HEK293 (cell line): ENCODE data around the gene BAIAP2.

Experiments used
- CTCF ChIA-PET: fragments of 350-600 bp; formaldehyde crosslinking; extraction: SDS; loops from one replicate; lab custom pipeline; 2021; ENCODE audit warnings: antibody characterized with exemption; lab: Yijun Ruan, JAX
- POLR2A ChIA-PET: fragments of 300-600 bp; formaldehyde crosslinking; extraction: SDS; loops from one replicate; lab custom pipeline; 2020; ENCODE audit warnings: antibody characterized with exemption, inconsistent platforms; lab: Yijun Ruan, JAX
- H3K27ac ChIP-seq: fragments of 200-500 bp; sonication (Bioruptor generic); 2 replicates; pipeline ENCODE4 v1.5.1; 2014; ENCODE audit warnings: low read depth, low read length, control low read depth, inconsistent platforms; ENCODE audit errors: extremely low read depth
- H3K36me3 ChIP-seq, 2 experiments: fragments of 200-500 bp in 1 of 2; sonication (Bioruptor generic) in 1 of 2; 1 replicate in 1 of 2; 2 replicates in 1 of 2; pipeline ENCODE4 v1.5.1; 2014 to 2017; ENCODE audit warnings: inconsistent platforms in 2 of 2, low read length in 2 of 2; ENCODE audit not compliant: control insufficient read depth in 2 of 2, insufficient read depth in 1 of 2
- H3K4me1 ChIP-seq: fragments of 200-500 bp; sonication (Bioruptor generic); 2 replicates; pipeline ENCODE4 v1.5.1; 2014; ENCODE audit warnings: mild to moderate bottlenecking, low read length, inconsistent platforms; ENCODE audit not compliant: control insufficient read depth, insufficient read depth
- H3K4me3 ChIP-seq: 2 replicates; pipeline ENCODE4 v1.5.1; 2011; ENCODE audit warnings: low read depth, mild to moderate bottlenecking, control low read depth, low read length, moderate library complexity
- H3K9me3 ChIP-seq: fragments of 200-500 bp; sonication (Bioruptor generic); 2 replicates; pipeline ENCODE4 v1.5.1; 2014; ENCODE audit warnings: low read depth, low read length, inconsistent platforms; ENCODE audit not compliant: control insufficient read depth, insufficient read depth
- EGR2 ChIP-seq: fragments of 450-650 bp; formaldehyde crosslinking; IDR thresholded peaks from 2 replicates; pipeline ENCODE4 v1.5.1; 2016; ENCODE audit warnings: low read depth, missing biosample characterization, missing genetic modification characterization
- GLI4 ChIP-seq: fragments of 450-650 bp; formaldehyde crosslinking; IDR thresholded peaks from 2 replicates; pipeline ENCODE4 v1.5.1; 2016; ENCODE audit warnings: missing biosample characterization, missing genetic modification characterization
- HOXD13 ChIP-seq: sonication (generic); formaldehyde crosslinking; IDR thresholded peaks from 2 replicates; pipeline ENCODE4 v1.8.0; 2022; ENCODE audit warnings: missing genetic modification reagents, borderline replicate concordance
- IKZF3 ChIP-seq: fragments of 450-650 bp; IDR thresholded peaks from 2 replicates; pipeline ENCODE4 v1.5.0; 2018; ENCODE audit warnings: missing biosample characterization, mild to moderate bottlenecking, missing genetic modification characterization, moderate library complexity
- KLF1 ChIP-seq: fragments of 450-650 bp; formaldehyde crosslinking; IDR thresholded peaks from 2 replicates; pipeline ENCODE4 v1.5.1; 2016; ENCODE audit warnings: missing biosample characterization, missing genetic modification characterization
- KLF10 ChIP-seq: fragments of 450-650 bp; IDR thresholded peaks from 2 replicates; pipeline ENCODE4 v1.5.1; 2018; ENCODE audit warnings: missing biosample characterization, mild to moderate bottlenecking, missing genetic modification characterization
- KLF16 ChIP-seq: fragments of 450-650 bp; formaldehyde crosslinking; IDR thresholded peaks from 2 replicates; pipeline ENCODE4 v1.5.1; 2017; ENCODE audit warnings: missing biosample characterization, missing genetic modification characterization
- KLF9 ChIP-seq: fragments of 450-650 bp; formaldehyde crosslinking; IDR thresholded peaks from 2 replicates; pipeline ENCODE4 v1.5.1; 2016; ENCODE audit warnings: missing biosample characterization, missing genetic modification characterization, low read depth
- MYNN ChIP-seq: fragments of 450-650 bp; formaldehyde crosslinking; IDR thresholded peaks from 2 replicates; pipeline ENCODE4 v1.5.1; 2016; ENCODE audit warnings: missing biosample characterization, missing genetic modification characterization, borderline replicate concordance
- OSR2 ChIP-seq: fragments of 450-650 bp; formaldehyde crosslinking; IDR thresholded peaks from 2 replicates; pipeline ENCODE4 v1.5.1; 2016; ENCODE audit warnings: missing biosample characterization, missing genetic modification characterization
- SP2 ChIP-seq: fragments of 450-650 bp; formaldehyde crosslinking; IDR thresholded peaks from 2 replicates; pipeline ENCODE4 v1.5.1; 2016; ENCODE audit warnings: missing biosample characterization, missing genetic modification characterization
- SP3 ChIP-seq: fragments of 450-650 bp; formaldehyde crosslinking; IDR thresholded peaks from 2 replicates; pipeline ENCODE4 v1.5.1; 2016; ENCODE audit warnings: missing biosample characterization, missing genetic modification characterization
- WT1 ChIP-seq: fragments of 450-650 bp; formaldehyde crosslinking; IDR thresholded peaks from 2 replicates; pipeline ENCODE4 v1.5.1; 2016; ENCODE audit warnings: missing biosample characterization, missing genetic modification characterization
- ZBTB17 ChIP-seq: fragments of 450-650 bp; formaldehyde crosslinking; IDR thresholded peaks from 2 replicates; pipeline ENCODE4 v1.5.1; 2016; ENCODE audit warnings: missing biosample characterization, missing genetic modification characterization
- ZBTB21 ChIP-seq: fragments of 450-650 bp; formaldehyde crosslinking; IDR thresholded peaks from 2 replicates; pipeline ENCODE4 v1.5.1; 2017; ENCODE audit warnings: missing biosample characterization, missing genetic modification characterization
- ZBTB48 ChIP-seq: fragments of 450-650 bp; formaldehyde crosslinking; IDR thresholded peaks from 2 replicates; pipeline ENCODE4 v1.5.1; 2016; ENCODE audit warnings: missing biosample characterization, missing genetic modification characterization
- ZEB2 ChIP-seq: fragments of 450-650 bp; formaldehyde crosslinking; IDR thresholded peaks from 2 replicates; pipeline ENCODE4 v1.5.1; 2016; ENCODE audit warnings: missing biosample characterization, missing genetic modification characterization
- ZFHX2 ChIP-seq: fragments of 450-650 bp; formaldehyde crosslinking; conservative IDR thresholded peaks from 2 replicates; pipeline ENCODE4 v1.5.1; 2016; ENCODE audit warnings: missing biosample characterization, missing genetic modification characterization
- ZIC2 ChIP-seq: fragments of 450-650 bp; formaldehyde crosslinking; IDR thresholded peaks from 2 replicates; pipeline ENCODE4 v1.5.1; 2016; ENCODE audit warnings: missing biosample characterization, missing genetic modification characterization
- ZNF10 ChIP-seq: fragments of 450-650 bp; formaldehyde crosslinking; IDR thresholded peaks from 2 replicates; pipeline ENCODE4 v1.5.1; 2017; ENCODE audit warnings: missing biosample characterization, missing genetic modification characterization
- ZNF248 ChIP-seq: fragments of 450-650 bp; formaldehyde crosslinking; IDR thresholded peaks from 2 replicates; pipeline ENCODE4 v1.5.1; 2017; ENCODE audit warnings: missing biosample characterization, missing genetic modification characterization
- ZNF416 ChIP-seq: fragments of 450-650 bp; formaldehyde crosslinking; IDR thresholded peaks from 2 replicates; pipeline ENCODE4 v1.5.1; 2016; ENCODE audit warnings: missing biosample characterization, missing genetic modification characterization
- ZNF423 ChIP-seq: fragments of 450-650 bp; formaldehyde crosslinking; IDR thresholded peaks from 2 replicates; pipeline ENCODE4 v1.5.1; 2016; ENCODE audit warnings: missing biosample characterization, missing genetic modification characterization
- ZNF501 ChIP-seq: fragments of 450-650 bp; formaldehyde crosslinking; IDR thresholded peaks from 2 replicates; pipeline ENCODE4 v1.5.1; 2016; ENCODE audit warnings: missing biosample characterization, missing genetic modification characterization
- ZNF660 ChIP-seq: fragments of 450-650 bp; IDR thresholded peaks from 2 replicates; pipeline ENCODE4 v1.5.1; 2018; ENCODE audit warnings: missing biosample characterization, mild to moderate bottlenecking, missing genetic modification characterization
- ZNF677 ChIP-seq: fragments of 450-650 bp; IDR thresholded peaks from 2 replicates; pipeline ENCODE4 v1.5.0; 2018; ENCODE audit warnings: missing biosample characterization, mild to moderate bottlenecking, missing genetic modification characterization, moderate library complexity
- ZNF76 ChIP-seq: fragments of 450-650 bp; formaldehyde crosslinking; IDR thresholded peaks from 2 replicates; pipeline ENCODE4; 2016; ENCODE audit warnings: low read depth, missing biosample characterization, missing genetic modification characterization, borderline replicate concordance
- ZNF785 ChIP-seq: fragments of 450-650 bp; formaldehyde crosslinking; IDR thresholded peaks from 2 replicates; pipeline ENCODE4 v1.5.1; 2016; ENCODE audit warnings: missing biosample characterization, missing genetic modification characterization
- ZNF791 ChIP-seq: fragments of 450-650 bp; formaldehyde crosslinking; IDR thresholded peaks from 2 replicates; pipeline ENCODE4 v1.5.1; 2016; ENCODE audit warnings: missing biosample characterization, missing genetic modification characterization
- ZXDB ChIP-seq: fragments of 450-650 bp; formaldehyde crosslinking; IDR thresholded peaks from 2 replicates; pipeline ENCODE4 v1.5.1; 2016; ENCODE audit warnings: missing biosample characterization, missing genetic modification characterization
- TF ChIP-seq, protein P1 (sequence below): fragments of 450-650 bp; formaldehyde crosslinking; IDR thresholded peaks from 2 replicates; pipeline ENCODE4 v1.5.1; 2016; ENCODE audit warnings: missing biosample characterization, missing genetic modification characterization
- TF ChIP-seq, protein P2 (sequence below): fragments of 450-650 bp; formaldehyde crosslinking; IDR thresholded peaks from 2 replicates; pipeline ENCODE4 v1.5.1; 2016; ENCODE audit warnings: missing biosample characterization, missing genetic modification characterization
- TF ChIP-seq, protein P3 (sequence below): fragments of 450-650 bp; formaldehyde crosslinking; IDR thresholded peaks from 2 replicates; pipeline ENCODE4 v1.5.1; 2016; ENCODE audit warnings: missing biosample characterization, missing genetic modification characterization
- TF ChIP-seq, protein P4 (sequence below): fragments of 450-650 bp; formaldehyde crosslinking; IDR thresholded peaks from 2 replicates; pipeline ENCODE4 v1.5.1; 2016; ENCODE audit warnings: missing biosample characterization, missing genetic modification characterization

BAIAP2 gene

DNA sequence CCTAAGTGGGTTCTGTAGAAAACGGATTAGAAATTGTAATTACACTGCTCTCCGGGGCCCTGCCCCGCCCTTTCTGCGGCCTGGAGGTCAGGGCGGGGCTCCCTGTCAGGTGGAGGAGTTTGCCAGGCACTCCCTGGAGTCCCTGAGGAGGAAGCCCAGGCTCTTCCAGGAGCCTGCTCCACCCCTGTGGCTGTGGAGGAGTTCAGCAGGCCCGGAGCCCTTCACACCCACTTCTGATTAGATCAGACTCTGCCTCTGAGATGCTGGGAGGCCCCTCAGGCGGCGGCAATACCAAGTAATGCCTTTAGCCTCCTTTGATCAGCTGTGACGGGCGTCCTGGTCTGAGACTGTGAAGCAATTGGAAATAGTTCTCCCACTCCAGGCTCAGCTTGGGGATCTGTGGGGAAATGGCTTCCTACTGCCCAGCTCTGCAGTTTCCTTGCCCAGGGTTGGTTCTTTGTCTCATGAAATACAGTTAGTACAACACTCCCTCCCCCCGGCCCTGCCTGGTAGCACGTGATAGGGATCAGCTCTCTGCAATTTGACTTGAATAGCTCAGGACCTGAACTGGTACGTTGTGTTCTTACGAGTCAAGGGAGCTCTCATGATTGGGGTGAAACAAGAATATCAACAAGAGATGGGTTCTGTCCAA, 22.3 kb downstream of the BAIAP2 start (continued):
- TF ChIP-seq, protein P1, sequence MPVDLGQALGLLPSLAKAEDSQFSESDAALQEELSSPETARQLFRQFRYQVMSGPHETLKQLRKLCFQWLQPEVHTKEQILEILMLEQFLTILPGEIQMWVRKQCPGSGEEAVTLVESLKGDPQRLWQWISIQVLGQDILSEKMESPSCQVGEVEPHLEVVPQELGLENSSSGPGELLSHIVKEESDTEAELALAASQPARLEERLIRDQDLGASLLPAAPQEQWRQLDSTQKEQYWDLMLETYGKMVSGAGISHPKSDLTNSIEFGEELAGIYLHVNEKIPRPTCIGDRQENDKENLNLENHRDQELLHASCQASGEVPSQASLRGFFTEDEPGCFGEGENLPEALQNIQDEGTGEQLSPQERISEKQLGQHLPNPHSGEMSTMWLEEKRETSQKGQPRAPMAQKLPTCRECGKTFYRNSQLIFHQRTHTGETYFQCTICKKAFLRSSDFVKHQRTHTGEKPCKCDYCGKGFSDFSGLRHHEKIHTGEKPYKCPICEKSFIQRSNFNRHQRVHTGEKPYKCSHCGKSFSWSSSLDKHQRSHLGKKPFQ (tag by site-specific recombination): peak; percentile 50; the same call in 1 of the 2 replicates
- TF ChIP-seq OSR2 (tag by site-specific recombination): peak; percentile 69
- 0 out of 2 replicates have a peak, but pooled peaks have one; percentile 44 for TF ChIP-seq ZNF660
- peak; percentile 76 for TF ChIP-seq ZFHX2 (tag by site-specific recombination)
- TF ChIP-seq ZBTB21 (tag by site-specific recombination): no peak
- TF ChIP-seq KLF10 (tag by site-specific recombination): 0 out of 2 replicates have a peak, but pooled peaks have one; percentile 47
- TF ChIP-seq MYNN (tag by site-specific recombination): no peak
- peak; percentile 51; the same call in 1 of the 2 replicates for TF ChIP-seq KLF9 (tag by site-specific recombination)
- TF ChIP-seq ZNF10: no peak
- no peak for TF ChIP-seq ZXDB
- 0 out of 2 replicates have a peak, but pooled peaks have one; percentile 32 for TF ChIP-seq ZEB2
- TF ChIP-seq ZIC2 (tag by site-specific recombination): peak; percentile 54; the same call in 1 of the 2 replicates
- TF ChIP-seq, protein P2, sequence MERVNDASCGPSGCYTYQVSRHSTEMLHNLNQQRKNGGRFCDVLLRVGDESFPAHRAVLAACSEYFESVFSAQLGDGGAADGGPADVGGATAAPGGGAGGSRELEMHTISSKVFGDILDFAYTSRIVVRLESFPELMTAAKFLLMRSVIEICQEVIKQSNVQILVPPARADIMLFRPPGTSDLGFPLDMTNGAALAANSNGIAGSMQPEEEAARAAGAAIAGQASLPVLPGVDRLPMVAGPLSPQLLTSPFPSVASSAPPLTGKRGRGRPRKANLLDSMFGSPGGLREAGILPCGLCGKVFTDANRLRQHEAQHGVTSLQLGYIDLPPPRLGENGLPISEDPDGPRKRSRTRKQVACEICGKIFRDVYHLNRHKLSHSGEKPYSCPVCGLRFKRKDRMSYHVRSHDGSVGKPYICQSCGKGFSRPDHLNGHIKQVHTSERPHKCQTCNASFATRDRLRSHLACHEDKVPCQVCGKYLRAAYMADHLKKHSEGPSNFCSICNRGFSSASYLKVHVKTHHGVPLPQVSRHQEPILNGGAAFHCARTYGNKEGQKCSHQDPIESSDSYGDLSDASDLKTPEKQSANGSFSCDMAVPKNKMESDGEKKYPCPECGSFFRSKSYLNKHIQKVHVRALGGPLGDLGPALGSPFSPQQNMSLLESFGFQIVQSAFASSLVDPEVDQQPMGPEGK (tag by site-specific recombination): peak; percentile 34; the same call in 1 of the 2 replicates
- peak; percentile 70 for TF ChIP-seq ZBTB17 (tag by site-specific recombination)
- TF ChIP-seq IKZF3 (tag by site-specific recombination): peak; percentile 75
- TF ChIP-seq GLI4: no peak
- TF ChIP-seq KLF1 (tag by site-specific recombination): peak; percentile 99
- TF ChIP-seq SP2 (tag by site-specific recombination): peak; percentile 37
- TF ChIP-seq ZNF423 (tag by site-specific recombination): no peak
- no peak for TF ChIP-seq ZNF76 (tag by site-specific recombination)
- TF ChIP-seq ZNF501: no peak
- peak; percentile 82 for TF ChIP-seq EGR2
- no peak for TF ChIP-seq ZNF416 (tag by site-specific recombination)
- TF ChIP-seq ZNF677 (tag by site-specific recombination): no peak
- TF ChIP-seq, all 188 proteins: peak for 26

DNA sequence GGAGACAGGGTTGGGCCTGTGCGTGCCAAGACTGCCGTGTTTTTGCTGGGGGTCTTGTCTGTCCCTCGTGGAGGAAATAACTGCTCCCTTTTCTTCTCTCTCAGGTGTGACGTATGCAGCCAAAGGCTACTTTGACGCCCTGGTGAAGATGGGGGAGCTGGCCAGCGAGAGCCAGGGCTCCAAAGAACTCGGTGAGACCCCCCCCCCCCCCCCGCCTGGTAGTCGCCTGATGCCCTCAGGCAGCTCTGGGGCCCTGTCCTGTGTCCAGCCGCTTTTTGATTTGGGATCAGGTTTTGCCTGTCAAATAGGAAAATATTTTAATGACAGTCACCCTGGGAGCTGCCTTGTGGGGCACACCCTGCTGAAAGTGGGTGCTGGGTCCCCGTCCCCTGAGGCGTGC, 22.8 kb downstream of the BAIAP2 start:
- peaks cover 0 to 40% of the 10 kb centered on the region in 2 experiments; a peak in 1 of 3 replicates for H3K36me3 ChIP-seq
- H3K4me1 ChIP-seq: no peaks in the 10 kb centered on the region; the same call in 1 of the 2 replicates
- ChIA-PET POLR2A (interaction anchor here (0.6 to 1.5 kb wide), 6 partner anchors 13 to 108 kb away, joined by 3 to 6 read pairs (median 4); partner anchors contain the start of gene PVALEF), CTCF (interaction anchor here (0.5 to 1.4 kb wide), 8 partner anchors 13 to 185 kb away, joined by 3 to 7 read pairs (median 3); no protein-coding TSS in a partner anchor)
- no peaks in the 10 kb centered on the region for H3K9me3 ChIP-seq
- H3K27ac ChIP-seq: no peak overlapping the region
- H3K4me3 ChIP-seq: no peak overlapping the region
- TF ChIP-seq, protein P3, sequence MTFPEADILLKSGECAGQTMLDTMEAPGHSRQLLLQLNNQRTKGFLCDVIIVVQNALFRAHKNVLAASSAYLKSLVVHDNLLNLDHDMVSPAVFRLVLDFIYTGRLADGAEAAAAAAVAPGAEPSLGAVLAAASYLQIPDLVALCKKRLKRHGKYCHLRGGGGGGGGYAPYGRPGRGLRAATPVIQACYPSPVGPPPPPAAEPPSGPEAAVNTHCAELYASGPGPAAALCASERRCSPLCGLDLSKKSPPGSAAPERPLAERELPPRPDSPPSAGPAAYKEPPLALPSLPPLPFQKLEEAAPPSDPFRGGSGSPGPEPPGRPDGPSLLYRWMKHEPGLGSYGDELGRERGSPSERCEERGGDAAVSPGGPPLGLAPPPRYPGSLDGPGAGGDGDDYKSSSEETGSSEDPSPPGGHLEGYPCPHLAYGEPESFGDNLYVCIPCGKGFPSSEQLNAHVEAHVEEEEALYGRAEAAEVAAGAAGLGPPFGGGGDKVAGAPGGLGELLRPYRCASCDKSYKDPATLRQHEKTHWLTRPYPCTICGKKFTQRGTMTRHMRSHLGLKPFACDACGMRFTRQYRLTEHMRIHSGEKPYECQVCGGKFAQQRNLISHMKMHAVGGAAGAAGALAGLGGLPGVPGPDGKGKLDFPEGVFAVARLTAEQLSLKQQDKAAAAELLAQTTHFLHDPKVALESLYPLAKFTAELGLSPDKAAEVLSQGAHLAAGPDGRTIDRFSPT (tag by site-specific recombination): no peak
- no peak for TF ChIP-seq WT1 (tag by site-specific recombination)
- no peak for TF ChIP-seq KLF16 (tag by site-specific recombination)
- TF ChIP-seq, protein P4, sequence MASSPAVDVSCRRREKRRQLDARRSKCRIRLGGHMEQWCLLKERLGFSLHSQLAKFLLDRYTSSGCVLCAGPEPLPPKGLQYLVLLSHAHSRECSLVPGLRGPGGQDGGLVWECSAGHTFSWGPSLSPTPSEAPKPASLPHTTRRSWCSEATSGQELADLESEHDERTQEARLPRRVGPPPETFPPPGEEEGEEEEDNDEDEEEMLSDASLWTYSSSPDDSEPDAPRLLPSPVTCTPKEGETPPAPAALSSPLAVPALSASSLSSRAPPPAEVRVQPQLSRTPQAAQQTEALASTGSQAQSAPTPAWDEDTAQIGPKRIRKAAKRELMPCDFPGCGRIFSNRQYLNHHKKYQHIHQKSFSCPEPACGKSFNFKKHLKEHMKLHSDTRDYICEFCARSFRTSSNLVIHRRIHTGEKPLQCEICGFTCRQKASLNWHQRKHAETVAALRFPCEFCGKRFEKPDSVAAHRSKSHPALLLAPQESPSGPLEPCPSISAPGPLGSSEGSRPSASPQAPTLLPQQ (tag by site-specific recombination): no peak
- TF ChIP-seq ZNF248 (tag by site-specific recombination): no peak
- no peak for TF ChIP-seq HOXD13
- TF ChIP-seq ZNF677 (tag by site-specific recombination): no peak
- TF ChIP-seq ZNF785: no peak
- no peak for TF ChIP-seq ZNF791 (tag by site-specific recombination)
- TF ChIP-seq ZBTB48 (tag by site-specific recombination): no peak
- no peak for TF ChIP-seq SP3 (tag by site-specific recombination)
